B cell (primary cell): ENCODE measurements around the gene YOD1.

Experiments used
- CTCF ChIP-seq: fragments of 200-600 bp; IDR thresholded peaks from one replicate; pipeline ENCODE4 v1.8.0; 2022; ENCODE audit warnings: antibody characterized with exemption, mild to moderate bottlenecking
- EZH2 ChIP-seq: IDR thresholded peaks from 2 replicates; pipeline ENCODE4 v1.6.1; 2012; ENCODE audit warnings: borderline replicate concordance, low read depth, mild to moderate bottlenecking, moderate library complexity, low read length; ENCODE audit not compliant: insufficient read depth, poor library complexity, severe bottlenecking

GRCh38 chr1:207081806-207082205, 30.8 kb upstream of the YOD1 start:
- no peak for TF ChIP-seq CTCF
- TF ChIP-seq EZH2, result no peak
